ENCODE results near the gene TTR.

Gene TTR

DNA sequence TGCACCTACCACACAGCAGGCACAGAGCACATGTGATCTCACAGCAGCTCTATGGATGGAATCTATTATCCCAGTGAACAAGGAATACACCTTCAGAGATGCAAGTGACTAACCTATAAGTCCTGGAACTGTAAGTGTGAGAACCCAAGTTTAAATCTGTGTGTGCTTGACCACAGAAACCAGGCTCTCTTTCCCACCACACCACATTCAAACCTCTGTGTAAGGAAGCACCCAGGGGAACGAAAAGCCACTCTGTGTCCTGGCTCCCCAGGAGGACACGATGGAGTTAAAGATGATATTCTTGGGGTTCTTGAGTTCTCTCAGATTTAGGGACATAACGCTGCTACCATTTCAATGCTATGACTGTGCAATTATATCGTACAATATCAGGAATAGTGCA is 38.9 kb downstream of the TTR start:
- no peak for TF ChIP-seq CTCF (conservative IDR thresholded peaks at IDR 0.05)
- no peak for TF ChIP-seq ZFX (IDR thresholded peaks at IDR 0.05)
- H3K27ac ChIP-seq = no peak overlapping the region

DNA sequence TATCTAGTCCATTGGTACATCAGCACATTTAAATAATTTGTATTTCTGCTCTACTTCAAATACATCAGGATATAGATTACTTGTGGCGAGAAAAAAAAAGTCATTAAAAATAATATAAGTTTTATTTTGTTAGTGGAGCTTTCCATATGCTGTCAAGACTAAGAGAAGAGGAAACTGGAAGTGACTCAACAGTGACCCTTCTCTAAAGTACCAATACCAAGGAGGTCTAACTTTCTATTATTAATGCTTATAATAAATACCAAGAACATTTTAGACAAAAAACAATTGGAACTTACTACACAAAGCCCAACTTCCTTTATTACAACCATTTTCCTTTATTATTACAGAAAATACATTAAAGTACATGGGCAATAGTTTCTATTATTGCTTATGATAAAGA is 39.8 kb downstream of the TTR start:
- H3K27ac ChIP-seq = no peak overlapping the region

DNA sequence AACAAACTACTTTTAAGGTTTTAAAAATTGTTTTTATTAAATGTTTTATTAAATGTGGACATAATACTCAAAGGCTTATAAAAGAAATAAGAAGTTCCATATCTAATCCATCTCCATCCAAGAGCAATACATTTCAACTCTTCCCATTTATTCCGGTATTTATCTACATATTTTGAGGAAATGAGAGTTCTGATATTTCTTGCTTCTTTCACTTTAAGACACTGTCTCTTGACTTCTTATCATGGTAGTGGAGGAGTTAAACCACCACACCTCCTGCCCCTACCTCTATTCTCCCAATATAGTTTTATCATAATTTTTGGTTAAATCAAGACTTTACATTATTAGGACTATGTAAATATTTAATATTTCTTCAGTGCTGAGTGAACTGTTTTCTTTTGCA is 40.7 kb downstream of the TTR start:
- H3K27ac ChIP-seq = no peak overlapping the region
- TF ChIP-seq ZFX (IDR thresholded peaks at IDR 0.05) (no peak), CTCF (conservative IDR thresholded peaks at IDR 0.05) (no peak)

More for the DNA sequence above, 39.8 kb downstream of the TTR start:
- TF ChIP-seq ZFX (IDR thresholded peaks at IDR 0.05) (no peak), CTCF (conservative IDR thresholded peaks at IDR 0.05) (no peak)

DNA sequence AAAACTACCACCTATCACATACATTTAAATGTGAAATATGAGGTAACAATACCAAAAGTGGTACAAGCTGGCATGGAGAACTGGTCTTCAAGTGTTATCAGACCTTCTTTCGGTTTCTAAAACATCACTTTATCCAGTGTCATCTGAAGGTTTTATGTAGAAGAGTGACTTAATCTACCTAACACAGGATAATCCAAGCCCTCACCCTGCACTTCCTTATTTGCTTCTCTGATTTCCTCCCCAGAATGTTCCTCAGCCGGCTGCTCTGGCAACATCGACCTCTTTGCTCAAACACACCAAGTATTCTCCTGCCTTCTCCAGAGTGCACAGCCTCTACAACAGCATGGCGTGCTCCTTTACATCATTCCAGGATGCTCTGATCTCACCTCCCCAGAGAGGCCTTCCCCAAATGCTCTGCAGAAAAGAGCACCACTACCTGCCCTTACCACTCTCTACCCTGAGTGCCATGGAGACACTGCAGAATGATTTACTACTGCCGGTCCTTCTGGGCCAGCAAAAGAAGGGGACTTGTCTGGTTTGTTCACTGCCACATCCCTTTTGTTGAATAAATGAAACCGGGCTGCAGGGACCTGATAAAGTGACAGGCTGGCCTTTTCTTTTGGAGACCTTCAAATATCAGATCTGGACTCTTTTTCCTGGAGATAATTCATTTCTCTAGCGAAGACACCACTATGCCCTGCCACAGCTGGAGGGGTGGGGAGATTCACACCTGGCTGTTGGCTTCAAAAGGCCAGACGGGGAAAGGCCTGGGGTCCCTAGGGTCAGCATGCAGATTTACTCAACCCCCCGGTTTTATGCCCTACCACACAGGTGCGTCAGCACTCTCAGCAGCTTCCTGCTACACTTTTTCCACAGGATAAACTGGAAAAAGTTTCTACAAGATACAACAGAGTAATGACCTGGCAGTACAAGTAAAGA is 42.0 kb downstream of the TTR start:
- H3K27ac ChIP-seq = no peak overlapping the region
- TF ChIP-seq ZFX (IDR thresholded peaks at IDR 0.05) (no peak), CTCF (conservative IDR thresholded peaks at IDR 0.05) (no peak)

DNA sequence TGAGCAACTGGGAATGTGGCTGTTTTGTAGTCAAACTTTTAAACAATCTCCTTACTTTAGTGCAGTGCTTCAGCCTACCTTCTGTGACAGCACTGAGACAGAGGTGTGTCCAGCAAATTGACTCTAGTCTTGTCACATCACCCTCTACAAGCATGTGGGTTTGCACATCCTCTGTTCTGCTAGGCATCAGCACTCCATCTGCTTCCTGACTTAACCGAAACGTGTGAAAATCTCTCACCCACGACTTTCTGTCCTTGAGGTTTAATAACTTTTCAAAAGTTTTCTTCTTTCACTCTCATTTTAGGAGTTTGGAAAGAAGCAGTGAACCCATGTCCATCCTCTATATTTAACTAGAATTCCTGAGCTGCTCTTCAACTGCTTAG is 42.6 kb downstream of the TTR start:
- H3K27ac ChIP-seq = no peak overlapping the region
- TF ChIP-seq ZFX (IDR thresholded peaks at IDR 0.05) (no peak), CTCF (conservative IDR thresholded peaks at IDR 0.05) (no peak)

DNA sequence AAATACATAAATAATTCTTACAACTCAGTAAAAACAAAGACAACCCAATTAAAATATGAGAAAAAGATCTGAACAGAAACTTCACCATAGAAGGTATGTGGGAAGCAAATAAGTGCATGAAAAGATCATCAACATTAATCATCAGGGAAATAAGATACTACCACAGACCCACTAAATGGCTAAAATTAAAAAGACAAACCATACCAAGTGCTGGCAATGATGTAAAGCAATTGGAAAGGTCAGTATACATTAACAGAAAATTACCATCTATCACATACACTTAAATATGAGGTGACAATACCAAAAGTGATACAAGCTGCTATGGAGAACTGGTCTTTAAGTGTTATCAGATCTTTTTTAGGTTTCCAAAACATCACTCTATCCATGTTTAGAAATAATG is 44.7 kb downstream of the TTR start:
- no peak overlapping the region for H3K27ac ChIP-seq
- no peak for TF ChIP-seq ZFX (IDR thresholded peaks at IDR 0.05)

DNA sequence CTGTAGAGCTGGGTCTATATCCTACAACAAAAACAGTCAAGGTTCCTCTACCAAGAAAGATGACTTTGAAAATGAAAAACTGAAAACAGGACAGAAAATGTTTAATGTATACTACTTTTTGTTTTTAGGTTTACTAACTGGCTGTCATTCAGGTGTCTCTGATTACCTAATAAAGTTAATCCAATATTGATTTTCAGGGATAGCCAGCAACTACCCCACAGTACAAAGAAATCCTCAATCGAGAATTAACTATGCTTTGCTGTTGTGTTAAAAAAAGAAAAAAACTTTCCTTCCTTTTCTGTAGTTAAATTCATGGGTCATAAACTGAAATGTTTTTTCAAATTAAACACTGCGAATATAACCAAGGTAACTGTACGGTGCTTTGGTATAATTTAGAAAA is 45.8 kb downstream of the TTR start:
- TF ChIP-seq CTCF (conservative IDR thresholded peaks at IDR 0.05) = no peak
- TF ChIP-seq ZFX (IDR thresholded peaks at IDR 0.05) = no peak
- H3K27ac ChIP-seq = no peak overlapping the region

DNA sequence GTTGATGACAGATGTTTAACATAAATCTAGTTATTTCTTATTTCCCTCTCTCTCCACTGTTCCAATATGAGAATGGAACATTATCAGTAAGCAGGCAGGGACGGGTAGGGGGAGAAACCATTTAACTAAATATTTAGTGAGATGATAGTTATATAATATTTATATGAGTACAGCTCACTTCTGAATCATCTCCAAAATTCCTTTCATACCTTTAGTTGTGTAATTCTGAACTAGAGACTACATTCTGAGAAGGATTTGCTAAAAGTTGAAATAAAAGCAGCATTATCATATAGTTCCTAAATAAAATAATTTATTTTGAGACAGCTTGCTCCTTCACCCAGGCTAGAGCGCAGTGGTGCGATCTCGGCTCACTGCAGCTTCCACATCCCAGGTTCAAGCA is 51.3 kb downstream of the TTR start:
- TF ChIP-seq CTCF (conservative IDR thresholded peaks at IDR 0.05) = no peak
- no peak for TF ChIP-seq ZFX (IDR thresholded peaks at IDR 0.05)
- H3K27ac ChIP-seq = no peak overlapping the region
